T-helper 1 cell treated with Interleukin-12 subunit alpha and Interleukin-12 subunit beta and Interleukin-4 antibody, amounts not matched to agents 30 μg/mL and 1 μg/mL, for 36 hours (primary cell): Measurements from ENCODE around the gene KCNG4.
"Not testable (repeated sequence)": the region's sequence is repeated elsewhere in the genome, so short reads cannot be mapped to it uniquely, and the experiment has no call there.

ENCODE experiments used
- H3K27ac Mint-ChIP-seq: one replicate; pipeline ENCODE4 v1.8.0; 2021; ENCODE audit warnings: mild to moderate bottlenecking, mixed read lengths
- H3K27me3 Mint-ChIP-seq: one replicate; pipeline ENCODE4 v1.8.0; 2021; ENCODE audit warnings: low read depth, mixed read lengths
- H3K36me3 Mint-ChIP-seq: one replicate; pipeline ENCODE4 v1.8.0; 2021; ENCODE audit warnings: low read depth, mixed read lengths
- H3K4me1 Mint-ChIP-seq: one replicate; pipeline ENCODE4 v1.8.0; 2021; ENCODE audit warnings: low read depth, mixed read lengths
- H3K4me3 Mint-ChIP-seq: one replicate; pipeline ENCODE4 v1.8.0; 2021; ENCODE audit warnings: mild to moderate bottlenecking, moderate library complexity, mixed read lengths
- H3K9me3 Mint-ChIP-seq: one replicate; pipeline ENCODE4 v1.8.0; 2021; ENCODE audit warnings: mixed read lengths

KCNG4 gene

DNA sequence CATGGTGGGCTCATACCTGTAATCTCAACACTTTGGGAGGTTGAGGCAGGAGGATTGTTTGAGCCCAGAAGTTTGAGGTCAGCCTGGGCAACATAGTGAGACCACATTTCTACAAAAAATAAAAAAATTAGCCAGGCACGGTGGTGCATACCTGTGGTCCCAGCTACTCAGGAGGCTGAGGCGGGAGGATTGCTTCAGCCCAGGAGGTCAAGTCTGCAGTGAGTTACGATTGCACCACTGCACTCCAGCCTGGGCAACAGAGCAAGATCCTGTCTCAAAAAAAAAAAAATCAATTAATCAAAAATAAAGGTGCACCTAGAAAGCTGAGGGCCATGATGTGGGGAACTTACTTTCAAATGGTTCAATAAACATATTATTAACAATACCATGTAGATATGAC, 23.7 kb downstream of the KCNG4 start:
- H3K27ac Mint-ChIP-seq, H3K4me1 Mint-ChIP-seq, H3K36me3 Mint-ChIP-seq, H3K27me3 Mint-ChIP-seq, H3K4me3 Mint-ChIP-seq, H3K9me3 Mint-ChIP-seq: not testable (repeated sequence)

DNA sequence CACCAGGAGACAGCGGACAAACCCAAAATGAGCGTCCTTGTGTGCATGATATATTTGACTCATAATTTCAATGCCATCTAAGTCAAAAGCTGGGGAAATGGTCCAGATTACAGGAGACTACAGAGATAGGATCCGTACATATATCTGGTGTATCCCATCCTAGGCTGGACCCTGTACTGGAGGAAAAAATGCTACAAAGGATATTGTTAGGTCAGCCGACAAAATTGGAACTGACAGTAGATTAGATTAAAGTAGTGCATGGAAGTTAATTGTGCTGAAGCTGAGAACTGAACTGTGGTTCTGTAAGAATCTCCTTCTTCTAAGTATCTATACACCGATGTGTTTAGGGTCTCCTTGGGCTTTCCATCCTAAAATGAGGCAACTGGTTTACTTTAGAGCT, 24.3 kb downstream of the KCNG4 start:
- Mint-ChIP-seq H3K4me1 (no peaks in the 10 kb centered on the region), H3K36me3 (no peaks in the 10 kb centered on the region), H3K9me3 (no peaks in the 10 kb centered on the region), H3K4me3 (no peak overlapping the region), H3K27me3 (no peaks in the 10 kb centered on the region), H3K27ac (no peak overlapping the region)

DNA sequence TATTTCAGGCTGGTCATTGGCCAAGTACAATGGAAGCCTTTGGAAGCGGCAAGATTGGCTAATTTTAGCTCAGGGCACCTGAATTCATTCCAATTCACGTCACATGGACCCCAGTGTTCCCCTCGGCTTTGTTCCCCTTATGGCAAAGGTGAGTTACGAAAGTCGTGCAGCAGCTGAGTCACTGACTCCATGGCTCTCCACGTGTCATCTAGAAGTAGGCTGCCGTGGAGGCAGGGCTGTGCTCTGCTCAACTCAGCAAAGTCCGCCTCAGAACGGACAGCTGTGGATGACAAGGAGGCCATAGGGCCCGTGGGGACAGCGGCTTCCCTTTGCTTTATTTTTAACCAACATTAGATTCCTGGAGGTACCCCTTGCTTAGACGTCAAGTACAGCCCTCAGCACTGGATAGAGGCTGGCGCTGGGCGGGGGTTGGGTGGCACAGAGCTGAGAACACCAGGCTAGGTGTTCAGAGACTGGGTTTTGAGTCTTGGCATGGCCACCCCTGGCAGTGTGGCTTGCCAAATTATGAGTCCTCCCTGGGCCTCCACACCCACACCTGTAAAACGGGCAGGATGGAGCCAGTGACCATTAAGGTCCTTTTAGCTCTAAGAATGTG, 25.3 kb downstream of the KCNG4 start:
- Mint-ChIP-seq H3K27me3 (no peaks in the 10 kb centered on the region), H3K9me3 (no peaks in the 10 kb centered on the region), H3K27ac (no peak overlapping the region), H3K36me3 (no peaks in the 10 kb centered on the region), H3K4me3 (no peak overlapping the region), H3K4me1 (no peaks in the 10 kb centered on the region)

DNA sequence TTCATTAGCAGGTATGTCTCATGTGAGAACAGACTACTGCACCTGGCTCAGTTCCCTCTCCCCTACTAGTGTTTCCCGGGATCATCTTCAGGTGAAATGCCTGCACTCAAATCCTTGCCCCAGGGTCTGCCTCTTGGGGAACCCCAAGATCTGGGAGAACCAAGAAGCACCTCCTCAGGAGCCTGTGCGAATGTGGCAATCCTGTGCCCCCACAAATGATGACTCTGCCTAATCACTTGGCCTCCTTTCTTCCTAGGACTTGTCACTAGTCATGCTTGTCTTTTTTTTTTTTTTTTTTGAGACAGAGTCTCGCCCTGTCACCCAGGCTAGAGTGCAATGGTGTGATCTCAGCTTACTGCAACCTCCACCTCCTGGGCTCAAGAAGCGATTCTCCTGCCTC, 27.2 kb downstream of the KCNG4 start:
- Mint-ChIP-seq H3K27ac (no peak overlapping the region), H3K9me3 (no peaks in the 10 kb centered on the region), H3K27me3 (no peaks in the 10 kb centered on the region), H3K4me3 (no peak overlapping the region), H3K4me1 (no peaks in the 10 kb centered on the region), H3K36me3 (no peaks in the 10 kb centered on the region)

DNA sequence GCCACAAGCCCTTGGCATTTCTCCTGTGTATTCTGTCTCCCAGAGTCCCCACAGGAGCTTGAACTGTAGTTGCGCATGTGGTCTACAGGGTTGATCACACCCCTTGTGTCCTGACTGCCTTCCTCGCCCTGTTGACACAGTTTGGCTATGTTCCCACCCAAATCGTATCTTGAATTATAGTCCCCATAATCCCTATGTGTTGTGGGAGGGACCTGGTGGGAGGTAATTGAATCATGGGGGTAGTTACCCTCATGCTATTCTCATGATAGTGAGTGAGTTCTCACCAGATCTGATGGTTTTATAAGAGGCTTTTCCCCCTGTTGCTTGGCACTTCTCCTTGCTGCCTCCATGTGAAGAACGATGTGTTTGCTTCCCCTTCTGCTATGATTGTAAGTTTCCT, 27.7 kb downstream of the KCNG4 start:
- Mint-ChIP-seq H3K27ac (no peak overlapping the region), H3K4me3 (no peak overlapping the region), H3K4me1 (no peaks in the 10 kb centered on the region), H3K9me3 (no peaks in the 10 kb centered on the region), H3K27me3 (no peaks in the 10 kb centered on the region), H3K36me3 (no peaks in the 10 kb centered on the region)

DNA sequence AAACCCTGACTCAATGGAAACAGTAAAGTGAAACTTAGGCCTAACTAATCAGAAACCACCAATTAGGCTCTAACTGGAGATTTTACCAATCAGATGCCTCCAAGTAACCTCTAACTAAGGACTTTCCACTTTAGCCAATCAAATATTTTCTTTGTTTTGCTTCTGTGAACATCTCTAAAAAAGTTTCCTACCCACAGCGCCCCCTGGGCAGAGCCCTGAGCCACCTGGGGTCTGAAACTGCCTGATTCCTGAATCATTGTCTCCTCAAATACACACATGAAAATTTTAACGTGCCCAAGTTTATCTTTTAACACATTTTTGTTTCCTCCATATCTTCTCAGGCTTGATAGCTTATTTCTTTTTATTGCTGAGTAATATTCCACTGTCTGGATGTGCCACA, 29.8 kb downstream of the KCNG4 start:
- Mint-ChIP-seq H3K4me3 (no peak overlapping the region), H3K27ac (no peak overlapping the region), H3K36me3 (no peaks in the 10 kb centered on the region), H3K27me3 (no peaks in the 10 kb centered on the region), H3K9me3 (no peaks in the 10 kb centered on the region), H3K4me1 (no peaks in the 10 kb centered on the region)

DNA sequence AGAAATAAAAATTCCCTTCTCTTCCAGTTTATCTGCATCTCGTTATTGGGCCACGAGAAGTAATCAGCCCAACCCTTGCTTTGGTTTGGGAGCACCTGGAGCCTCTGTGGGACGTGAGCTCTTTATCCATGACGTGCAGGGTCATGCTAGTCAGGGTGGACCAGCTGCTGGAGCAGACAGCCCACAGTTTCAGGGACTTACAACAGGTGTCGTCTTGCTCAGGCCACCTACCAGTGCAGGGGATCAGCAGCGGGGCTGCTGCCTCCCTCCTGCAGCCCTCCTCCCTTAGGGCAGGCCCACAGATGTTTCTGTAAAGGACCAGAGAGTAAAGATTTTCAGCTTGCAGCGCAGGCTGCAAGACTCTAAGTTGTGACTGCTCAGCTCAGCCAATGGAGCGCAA, 31.9 kb downstream of the KCNG4 start:
- Mint-ChIP-seq H3K4me3 (no peak overlapping the region), H3K27ac (no peak overlapping the region), H3K27me3 (no peaks in the 10 kb centered on the region), H3K9me3 (no peaks in the 10 kb centered on the region), H3K4me1 (no peaks in the 10 kb centered on the region), H3K36me3 (no peaks in the 10 kb centered on the region)

DNA sequence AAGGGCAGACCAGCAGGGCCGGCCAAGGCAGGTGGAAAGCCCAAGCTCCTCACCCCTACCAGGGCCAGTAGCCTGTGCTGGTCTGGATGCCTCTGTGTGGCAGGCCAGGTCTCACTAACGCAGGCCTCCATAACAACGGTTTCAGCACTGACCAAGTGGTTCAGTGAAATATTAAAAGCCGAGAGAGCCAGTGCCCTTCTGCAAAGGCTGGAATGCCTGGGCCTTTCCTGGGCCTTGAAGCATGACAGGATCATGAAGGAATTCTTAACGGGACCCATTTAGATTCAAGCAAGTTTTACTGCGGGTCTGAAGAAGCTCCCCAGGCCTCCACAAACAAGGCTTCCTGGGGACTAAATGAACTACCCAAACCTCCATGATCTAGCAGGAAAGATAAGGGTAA, 32.6 kb downstream of the KCNG4 start:
- Mint-ChIP-seq H3K4me3 (no peak overlapping the region), H3K9me3 (no peaks in the 10 kb centered on the region), H3K27ac (no peak overlapping the region), H3K36me3 (no peaks in the 10 kb centered on the region), H3K4me1 (no peaks in the 10 kb centered on the region), H3K27me3 (no peaks in the 10 kb centered on the region)

DNA sequence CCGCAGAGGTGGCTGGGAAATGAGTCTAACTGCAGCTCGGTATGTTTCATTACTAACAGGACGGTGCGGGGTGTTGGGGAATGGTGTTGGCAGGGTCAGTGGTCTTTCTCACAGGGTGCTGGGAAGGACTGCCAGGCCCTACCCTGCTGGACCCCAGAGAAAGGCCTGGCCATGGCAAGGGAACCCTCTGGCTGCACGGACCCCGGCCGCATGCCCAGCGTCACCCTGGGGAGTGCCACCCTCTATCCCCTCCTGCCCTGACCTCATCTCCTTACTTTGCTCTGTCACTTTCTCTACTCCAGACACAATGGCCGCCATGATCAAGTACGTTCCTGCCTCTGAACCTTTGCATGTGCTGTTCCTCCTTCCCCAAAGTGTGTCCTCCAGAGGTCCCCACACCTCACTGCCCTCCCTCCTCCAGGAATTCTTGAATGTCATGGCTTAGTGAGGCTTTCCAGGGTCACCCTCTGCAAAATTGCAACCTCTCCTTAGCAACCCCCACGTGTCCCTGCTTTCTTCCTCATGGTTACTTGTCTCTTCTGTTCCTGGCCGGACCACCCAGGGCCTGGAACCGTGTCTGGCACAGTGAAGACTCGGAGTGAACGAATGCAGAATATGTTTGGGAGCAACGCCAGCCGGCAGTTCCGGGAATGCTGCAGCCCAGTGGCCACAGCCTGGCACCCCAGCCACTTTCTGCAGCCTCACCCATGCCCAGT, 33.7 kb downstream of the KCNG4 start:
- Mint-ChIP-seq H3K27me3 (no peaks in the 10 kb centered on the region), H3K36me3 (no peaks in the 10 kb centered on the region)

DNA sequence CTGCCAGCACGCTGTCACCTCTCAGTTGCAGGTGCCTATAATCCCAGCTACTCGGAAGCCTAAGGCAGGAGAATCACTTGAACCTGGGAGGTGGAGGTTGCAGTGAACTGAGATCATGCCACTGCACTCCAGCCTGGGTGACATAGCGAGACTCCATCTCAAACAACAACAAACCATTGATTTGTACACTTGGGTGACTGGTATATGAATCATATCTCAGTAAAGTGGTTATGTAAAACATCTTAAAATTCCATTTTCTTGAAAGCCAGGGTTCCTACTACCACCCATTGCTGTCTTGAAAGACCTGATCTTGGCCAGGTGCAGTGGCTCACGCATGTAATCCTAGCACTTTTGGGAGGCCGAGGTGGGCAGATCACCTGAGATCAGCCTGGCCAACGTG, 34.7 kb downstream of the KCNG4 start:
- H3K4me3 Mint-ChIP-seq, H3K27me3 Mint-ChIP-seq, H3K27ac Mint-ChIP-seq, H3K36me3 Mint-ChIP-seq, H3K4me1 Mint-ChIP-seq, H3K9me3 Mint-ChIP-seq: not testable (repeated sequence)

More for the DNA sequence above, 33.7 kb downstream of the KCNG4 start:
- Mint-ChIP-seq H3K27ac (no peak overlapping the region), H3K4me1 (no peaks in the 10 kb centered on the region), H3K4me3 (no peak overlapping the region), H3K9me3 (no peaks in the 10 kb centered on the region)

DNA sequence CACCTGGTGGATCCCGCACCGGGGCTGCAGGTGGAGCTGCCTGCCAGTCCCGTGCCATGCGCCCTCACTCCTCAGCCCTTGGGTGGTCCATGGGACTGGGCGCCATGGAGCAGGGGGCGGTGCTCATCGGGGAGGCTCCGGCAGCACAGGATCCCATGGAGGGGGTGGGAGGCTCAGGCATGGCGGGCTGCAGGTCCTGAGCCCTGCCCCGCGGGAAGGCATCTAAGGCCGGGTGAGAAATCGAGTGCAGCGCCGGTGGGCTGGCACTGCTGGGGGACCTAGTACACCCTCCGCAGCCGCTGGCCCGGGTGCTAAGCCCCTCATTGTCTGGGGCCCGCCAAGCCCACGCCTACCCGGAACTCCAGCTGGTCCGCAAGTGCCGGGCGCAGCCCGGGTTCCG, 35.3 kb downstream of the KCNG4 start:
- H3K36me3 Mint-ChIP-seq, H3K27me3 Mint-ChIP-seq, H3K4me3 Mint-ChIP-seq, H3K4me1 Mint-ChIP-seq, H3K9me3 Mint-ChIP-seq, H3K27ac Mint-ChIP-seq: not testable (repeated sequence)

DNA sequence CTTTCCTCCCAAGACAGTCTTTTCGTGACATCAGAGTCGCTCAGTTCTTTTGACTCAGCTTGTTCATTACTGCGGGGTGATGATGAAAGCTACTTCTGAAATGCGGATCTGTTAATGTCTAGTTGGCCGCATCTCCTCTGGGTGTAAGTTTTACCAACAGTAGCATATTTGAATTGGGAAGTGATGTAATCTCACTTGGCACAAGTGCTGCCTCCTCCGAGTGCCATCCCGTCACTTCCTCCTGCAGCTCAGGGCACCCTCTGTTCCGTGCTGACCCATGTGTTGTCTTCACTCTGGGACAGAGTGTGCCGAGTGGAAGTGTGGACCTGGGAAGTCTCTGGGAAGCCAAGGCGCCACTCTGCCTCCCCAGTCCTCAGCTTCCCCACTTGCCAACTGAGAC, 40.0 kb downstream of the KCNG4 start:
- no peak overlapping the region for H3K4me3 Mint-ChIP-seq
- H3K27me3 Mint-ChIP-seq = no peaks in the 10 kb centered on the region
- H3K27ac Mint-ChIP-seq = no peak overlapping the region
- H3K4me1 Mint-ChIP-seq = no peaks in the 10 kb centered on the region
- no peaks in the 10 kb centered on the region for H3K36me3 Mint-ChIP-seq
- H3K9me3 Mint-ChIP-seq = no peaks in the 10 kb centered on the region

DNA sequence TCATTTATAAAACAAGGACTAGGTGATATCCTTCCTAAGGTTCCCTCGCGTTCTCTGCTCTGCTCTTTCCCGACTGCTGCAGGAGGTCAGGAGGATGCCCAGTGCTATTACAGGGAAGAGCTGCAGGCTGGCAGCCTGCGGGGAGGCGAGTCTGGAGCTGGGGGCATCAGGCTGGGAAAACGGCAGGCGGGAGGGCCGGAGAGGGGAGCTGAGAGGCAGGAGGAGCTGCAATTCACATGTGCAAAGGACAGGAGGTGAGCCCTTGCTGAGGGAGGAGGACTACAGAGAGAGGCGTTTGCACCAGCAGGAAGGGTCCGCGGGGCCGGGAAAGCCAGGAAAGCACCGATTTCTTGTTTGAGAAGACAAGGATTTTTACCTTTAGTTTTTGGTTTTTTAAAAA, 40.7 kb downstream of the KCNG4 start:
- H3K36me3 Mint-ChIP-seq = no peaks in the 10 kb centered on the region
- H3K4me3 Mint-ChIP-seq = no peak overlapping the region
- H3K27ac Mint-ChIP-seq = no peak overlapping the region
- peaks cover 4% of the 10 kb centered on the region for H3K4me1 Mint-ChIP-seq
- no peaks in the 10 kb centered on the region for H3K27me3 Mint-ChIP-seq
- H3K9me3 Mint-ChIP-seq = no peaks in the 10 kb centered on the region

DNA sequence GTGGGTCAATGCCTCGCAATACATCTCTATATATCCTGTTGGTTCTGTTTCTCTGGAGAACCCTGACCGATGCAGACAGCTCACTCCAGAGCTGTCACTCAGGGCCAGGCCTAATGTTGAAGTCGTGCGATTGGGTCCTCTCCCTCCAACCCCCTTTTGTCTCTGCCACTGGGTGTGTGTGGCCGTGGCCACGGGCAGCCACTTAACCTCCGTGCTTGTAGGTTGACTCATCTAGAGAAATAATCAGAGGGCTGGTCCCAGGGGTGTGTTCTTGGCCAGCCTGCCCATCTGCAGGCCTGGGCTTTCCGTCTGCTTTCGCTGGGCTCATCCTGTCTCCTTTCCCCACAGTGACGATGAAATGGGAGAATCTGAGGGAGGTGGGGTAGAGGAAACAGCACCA, 41.4 kb downstream of the KCNG4 start:
- no peaks in the 10 kb centered on the region for H3K9me3 Mint-ChIP-seq
- peaks cover 11% of the 10 kb centered on the region for H3K4me1 Mint-ChIP-seq
- H3K4me3 Mint-ChIP-seq = no peak overlapping the region
- H3K27ac Mint-ChIP-seq = no peak overlapping the region
- no peaks in the 10 kb centered on the region for H3K36me3 Mint-ChIP-seq
- H3K27me3 Mint-ChIP-seq = no peaks in the 10 kb centered on the region

DNA sequence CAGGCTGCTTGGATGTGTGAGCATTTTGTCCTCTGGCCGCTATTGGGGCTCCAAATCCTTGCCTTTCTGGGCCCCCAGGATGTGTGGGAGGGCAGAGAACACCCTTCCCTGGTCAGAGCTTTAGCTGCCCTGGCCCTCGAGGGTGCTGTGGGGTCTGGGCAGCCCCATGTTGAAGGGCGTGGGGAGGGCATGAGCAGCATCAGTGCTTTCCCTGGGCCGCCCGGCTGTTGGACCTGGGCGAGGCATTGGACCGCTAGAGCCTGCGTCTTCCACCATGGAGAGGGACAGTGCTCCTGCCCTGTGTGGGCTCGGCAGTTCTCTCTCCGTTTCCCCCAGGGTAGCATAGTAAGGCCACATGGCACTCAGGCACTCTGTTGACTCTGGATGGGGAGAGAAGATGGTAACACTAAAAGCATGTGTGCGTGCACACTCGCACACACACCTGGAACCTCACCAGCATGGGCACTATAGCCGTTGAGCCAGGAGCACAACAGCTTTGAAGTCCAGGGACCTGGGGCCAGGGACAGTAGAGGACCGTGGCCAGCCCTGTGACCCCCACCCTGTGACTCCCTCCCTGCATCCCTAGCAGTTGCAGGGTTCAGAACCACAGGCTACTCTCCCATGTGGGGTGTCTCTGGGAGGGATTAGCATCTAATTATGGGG, 42.2 kb downstream of the KCNG4 start:
- H3K27ac Mint-ChIP-seq = no peak overlapping the region
- no peaks in the 10 kb centered on the region for H3K9me3 Mint-ChIP-seq

More for the DNA sequence above, 42.2 kb downstream of the KCNG4 start:
- Mint-ChIP-seq H3K4me3 (no peak overlapping the region), H3K36me3 (no peaks in the 10 kb centered on the region), H3K4me1 (peaks cover 17% of the 10 kb centered on the region), H3K27me3 (no peaks in the 10 kb centered on the region)
